Ishikawa (cell line): ENCODE data around the gene NDOR1.

Experiments used
- CEBPB ChIP-seq: IDR thresholded peaks from 2 replicates; pipeline ENCODE4 v1.6.1; 2012
- CREB1 ChIP-seq: IDR thresholded peaks from 2 replicates; pipeline ENCODE4 v1.6.1; 2012; ENCODE audit warnings: low read depth
- EGR1 ChIP-seq: IDR thresholded peaks from 2 replicates; pipeline ENCODE4 v1.6.1; 2012
- EP300 ChIP-seq: IDR thresholded peaks from 2 replicates; pipeline ENCODE4 v1.6.1; 2012; ENCODE audit warnings: borderline replicate concordance
- NFIC ChIP-seq: IDR thresholded peaks from 2 replicates; pipeline ENCODE4 v1.6.1; 2012
- RAD21 ChIP-seq: IDR thresholded peaks from 2 replicates; pipeline ENCODE4 v1.6.1; 2012; ENCODE audit warnings: low read depth
- REST ChIP-seq: IDR thresholded peaks from 2 replicates; pipeline ENCODE4 v1.6.1; 2012; ENCODE audit warnings: low read depth, mild to moderate bottlenecking
- TAF1 ChIP-seq: IDR thresholded peaks from 2 replicates; pipeline ENCODE4 v1.6.1; 2012; ENCODE audit warnings: low read depth, mild to moderate bottlenecking
- TCF12 ChIP-seq: IDR thresholded peaks from 2 replicates; pipeline ENCODE4 v1.6.1; 2012; ENCODE audit warnings: low read depth
- TEAD4 ChIP-seq: IDR thresholded peaks from 2 replicates; pipeline ENCODE4 v1.6.1; 2012
- USF1 ChIP-seq: IDR thresholded peaks from 2 replicates; pipeline ENCODE4 v1.6.1; 2012
- YY1 ChIP-seq: IDR thresholded peaks from 2 replicates; pipeline ENCODE4 v1.6.1; 2012; ENCODE audit warnings: low read depth
- ZBTB7A ChIP-seq: IDR thresholded peaks from 2 replicates; pipeline ENCODE4 v1.6.1; 2012; ENCODE audit warnings: low read depth
- TF ChIP-seq, protein P1 (sequence below): IDR thresholded peaks from 2 replicates; pipeline ENCODE4 v1.6.1; 2012

NDOR1 gene

DNA sequence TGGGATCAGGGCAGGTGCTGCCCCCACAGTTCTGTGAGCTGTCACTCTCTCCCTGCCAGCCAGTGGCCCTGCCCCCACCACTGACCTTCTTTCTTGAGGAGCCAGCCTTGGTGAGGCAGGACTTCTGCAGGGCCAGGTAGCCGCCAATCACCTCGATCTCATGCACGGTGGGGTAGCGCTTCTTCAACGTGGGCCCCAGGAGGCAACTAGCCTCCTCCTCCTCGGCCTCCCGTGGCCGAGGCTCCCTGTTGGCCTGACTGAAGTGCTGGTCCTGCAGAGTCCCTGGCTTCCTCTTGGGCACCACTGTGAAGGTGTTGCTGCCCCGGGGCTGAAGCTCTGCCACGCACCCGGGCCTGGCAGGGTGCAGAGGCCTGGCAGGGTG is 6.6 kb upstream of the NDOR1 start:
- TF ChIP-seq RAD21 (no peak), CEBPB (no peak), EP300 (no peak), REST (no peak), ZBTB7A (no peak)

- TF ChIP-seq, protein P1, sequence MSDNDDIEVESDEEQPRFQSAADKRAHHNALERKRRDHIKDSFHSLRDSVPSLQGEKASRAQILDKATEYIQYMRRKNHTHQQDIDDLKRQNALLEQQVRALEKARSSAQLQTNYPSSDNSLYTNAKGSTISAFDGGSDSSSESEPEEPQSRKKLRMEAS: no peak
- TF ChIP-seq TEAD4: no peak
- no peak for TF ChIP-seq NFIC
- TF ChIP-seq ZBTB7A: no peak
- no peak for TF ChIP-seq TCF12
- no peak for TF ChIP-seq EGR1
- TF ChIP-seq REST: no peak
Observed at GRCh38 chr9:137199411-137200121, 5.9 kb upstream of the NDOR1 start.

- TF ChIP-seq RAD21 (no peak), CREB1 (no peak), NFIC (no peak), USF1 (0 out of 2 replicates have a peak, but pooled peaks have one; percentile 10), CEBPB (no peak), EGR1 (no peak), YY1 (0 out of 2 replicates have a peak, but pooled peaks have one; percentile 38), TEAD4 (no peak), EP300 (0 out of 2 replicates have a peak, but pooled peaks have one; percentile 10), TCF12 (no peak), TAF1 (peak; percentile 79; the same call in 1 of the 2 replicates), ZBTB7A (peak; percentile 96)
- TF ChIP-seq, protein P1: peak; percentile 45
Observed at GRCh38 chr9:137200311-137201204, 4.9 kb upstream of the NDOR1 start, which contains the start of gene TPRN. TSS of gene TPRN (minus strand) at chr9:137200741. CDS start at chr9:137200711, 30 bp downstream.

- no peak for TF ChIP-seq CREB1
- TF ChIP-seq, protein P1: no peak
- TF ChIP-seq TEAD4: no peak
- no peak for TF ChIP-seq EP300
- TF ChIP-seq EGR1: no peak
- TF ChIP-seq RAD21: no peak
- no peak for TF ChIP-seq REST
- TF ChIP-seq YY1: no peak
Observed at GRCh38 chr9:137201205-137201868, 4.2 kb upstream of the NDOR1 start.
